CD14-positive monocyte (primary cell): ENCODE results near the gene ESD. TPM values are rescaled to one million over a fixed set of nuclear protein-coding genes. Genes with fewer than 3 reads are reported as not detected.

ENCODE experiments used
- DNase-seq, 3 donors: peaks; one replicate each; pipeline ENCODE4 v3.0.0-alpha.2; 2011 to 2022
- H2AFZ ChIP-seq: 2 replicates; pipeline ENCODE4 v1.6.0; 2012; ENCODE audit warnings: mild to moderate bottlenecking, low read depth, low read length, inconsistent platforms; ENCODE audit not compliant: insufficient read depth, poor library complexity, severe bottlenecking
- H3K27ac ChIP-seq, 2 donors: 1 replicate in 1 of 2; 2 replicates in 1 of 2; pipeline ENCODE4 v1.5.1; 2012 to 2013; ENCODE audit warnings: low read length in 2 of 2, control low read depth in 1 of 2, inconsistent platforms in 1 of 2, low read depth in 1 of 2, mild to moderate bottlenecking in 1 of 2
- H3K27me3 ChIP-seq, 2 donors: one replicate each; pipeline versions ENCODE4 v1.6.0 to v1.6.1; 2011 to 2013; ENCODE audit warnings: low read length in 2 of 2; ENCODE audit not compliant: control insufficient read depth in 2 of 2, insufficient read depth in 2 of 2
- H3K36me3 ChIP-seq, 2 donors: replicated peaks in 1 of 2; 1 replicate in 1 of 2; 2 replicates in 1 of 2; pipeline versions ENCODE4 v1.5.1 to v1.6.1; 2012 to 2013; ENCODE audit warnings: low read length in 2 of 2, control low read depth in 1 of 2, inconsistent platforms in 1 of 2, mild to moderate bottlenecking in 1 of 2; ENCODE audit not compliant: insufficient read depth in 2 of 2, control insufficient read depth in 1 of 2
- H3K4me1 ChIP-seq, 2 donors: 1 replicate in 1 of 2; 2 replicates in 1 of 2; pipeline versions ENCODE4 v1.5.1 to v1.6.1; 2012 to 2013; ENCODE audit warnings: low read length in 2 of 2, control low read depth in 1 of 2, inconsistent platforms in 1 of 2, mild to moderate bottlenecking in 1 of 2, moderate library complexity in 1 of 2; ENCODE audit not compliant: insufficient read depth in 2 of 2, control insufficient read depth in 1 of 2
- H3K4me2 ChIP-seq: replicated peaks from 2 replicates; pipeline ENCODE3; 2012; ENCODE audit warnings: low read length, moderate library complexity, mild to moderate bottlenecking; ENCODE audit not compliant: poor library complexity, severe bottlenecking; ENCODE audit errors: extremely low read depth
- H3K4me3 ChIP-seq, 3 experiments: fragments of 200-600 bp in 1 of 3; sonication (generic) in 1 of 3; replicated peaks in 1 of 3; 1 replicate in 2 of 3; 2 replicates in 1 of 3; pipeline ENCODE4 v1.5.1; 2011 to 2013; ENCODE audit warnings: low read length in 3 of 3, mild to moderate bottlenecking in 3 of 3, control low read depth in 2 of 3, low read depth in 2 of 3, inconsistent platforms in 1 of 3, moderate library complexity in 1 of 3
- H3K79me2 ChIP-seq: 2 replicates; pipeline ENCODE4 v1.6.0; 2012; ENCODE audit warnings: mild to moderate bottlenecking, control low read depth, inconsistent platforms, low read length, moderate library complexity; ENCODE audit not compliant: insufficient read depth
- H3K9ac ChIP-seq: 2 replicates; pipeline ENCODE4 v1.6.0; 2017; ENCODE audit warnings: low read length, mild to moderate bottlenecking; ENCODE audit not compliant: insufficient read depth, poor library complexity, severe bottlenecking
- H3K9me3 ChIP-seq, 2 donors: replicated peaks in 1 of 2; 1 replicate in 1 of 2; 2 replicates in 1 of 2; pipeline versions ENCODE4 v1.5.1 to v1.6.1; 2012 to 2013; ENCODE audit warnings: low read length in 2 of 2, control low read depth in 1 of 2; ENCODE audit not compliant: control insufficient read depth in 1 of 2, insufficient read depth in 1 of 2
- H4K20me1 ChIP-seq: 2 replicates; pipeline ENCODE4 v1.6.0; 2012; ENCODE audit warnings: mild to moderate bottlenecking, low read length, control low read depth, moderate library complexity; ENCODE audit not compliant: insufficient read depth
- H3K27ac Mint-ChIP-seq, 7 donors: one replicate each; pipeline ENCODE4 v1.8.0; 2020; ENCODE audit warnings: mild to moderate bottlenecking in 7 of 7, mixed read lengths in 7 of 7, moderate library complexity in 6 of 7, inconsistent platforms in 2 of 7
- H3K27me3 Mint-ChIP-seq, 3 donors: one replicate each; pipeline ENCODE4 v1.8.0; 2021 to 2022; ENCODE audit warnings: low read depth in 3 of 3, mild to moderate bottlenecking in 3 of 3, mixed read lengths in 3 of 3, moderate library complexity in 3 of 3, inconsistent platforms in 1 of 3
- H3K36me3 Mint-ChIP-seq, 2 donors: one replicate each; pipeline ENCODE4 v1.8.0; 2020; ENCODE audit warnings: mixed read lengths in 2 of 2, inconsistent platforms in 1 of 2, mild to moderate bottlenecking in 1 of 2
- H3K4me1 Mint-ChIP-seq: one replicate; pipeline ENCODE4 v1.8.0; 2020; ENCODE audit warnings: mild to moderate bottlenecking, mixed read lengths
- H3K4me3 Mint-ChIP-seq, 2 donors: one replicate each; pipeline ENCODE4 v1.8.0; 2020; ENCODE audit warnings: mild to moderate bottlenecking in 2 of 2, mixed read lengths in 2 of 2, moderate library complexity in 1 of 2
- H3K9me3 Mint-ChIP-seq, 7 donors: one replicate each; pipeline ENCODE4 v1.8.0; 2020 to 2022; ENCODE audit warnings: mixed read lengths in 7 of 7, mild to moderate bottlenecking in 6 of 7, moderate library complexity in 6 of 7, inconsistent platforms in 2 of 7
- WGBS: methylation state at CpG from one replicate; pipeline ENCODE4 v1.1.5; 2013; ENCODE audit warnings: missing lambda C conversion rate; ENCODE audit not compliant: insufficient coverage; 5-methylcytosine and 5-hydroxymethylcytosine counted together
- intact Hi-C, 2 donors: fragments of 100-400 bp; cut with micrococcal nuclease; formaldehyde crosslinking; loops; one replicate each; pipeline versions ENCODE4 v1.15.0 to v1.15.1; 2023
- polyA plus RNA-seq, 3 donors: library from polyadenylated mRNA; depleted of rRNA in 1 of 3; unstranded in 2 of 3; stranded (reverse) in 1 of 3; fragments of 300-500 nt in 2 of 3; fragments of >200 nt in 1 of 3; fragmentation: Illumina TruSeq in 2 of 3; gene quantifications; 1 replicate in 2 of 3; 2 replicates in 1 of 3; pipeline ENCODE4 v1.2.3, GENCODE V29; 2012 to 2021
- TF ChIP-seq, protein P1 (sequence below): fragments of 200-600 bp; IDR thresholded peaks from one replicate; pipeline ENCODE4 v1.8.0; 2022; ENCODE audit warnings: antibody characterized with exemption, mild to moderate bottlenecking

Gene ESD
- polyA plus RNA-seq, 3 donors, result 46.8 to 147 (median 139) TPM

DNA sequence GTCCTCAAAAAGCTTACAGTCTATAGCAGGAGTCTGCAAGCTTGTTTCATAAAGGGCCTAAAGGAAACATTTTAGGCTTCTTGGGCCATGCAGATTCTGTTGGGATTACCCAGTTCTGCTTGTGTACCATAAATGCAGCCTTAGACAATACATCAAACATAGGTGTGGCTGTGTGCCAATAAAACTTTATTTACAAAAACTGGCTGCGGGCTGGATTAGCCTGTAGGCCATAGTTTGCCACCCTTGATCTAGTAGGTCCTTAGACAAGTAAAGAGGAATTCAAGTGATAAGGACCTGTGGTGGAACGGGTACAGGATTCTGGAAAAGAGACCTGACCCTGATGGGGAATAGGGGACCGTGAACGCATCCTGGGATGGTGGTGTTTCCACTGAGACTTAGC lies 51.9 kb downstream of the ESD start:
- WGBS, result 100% methylated on average over 4 of the region's 4 CpGs
- Mint-ChIP-seq H3K27ac (peak overlapping the region in 1 of 7 donors; percentile 7), H3K27me3 (peaks cover under 1 to 2% (median 2%) of the 10 kb centered on the region in 3 donors), H3K9me3 (peaks cover 0 to 10% (median 1%) of the 10 kb centered on the region in 7 donors), H3K36me3 (peaks cover 67 to 77% of the 10 kb centered on the region in 2 donors), H3K4me1 (peaks cover 15% of the 10 kb centered on the region), H3K4me3 (no peak overlapping the region)
- Histone ChIP-seq H3K79me2 (no peaks in the 10 kb centered on the region), H4K20me1 (no peaks in the 10 kb centered on the region), H3K9me3 (no peaks in the 10 kb centered on the region), H3K4me2 (no peak overlapping the region), H3K36me3 (peaks cover 6 to 48% of the 10 kb centered on the region in 2 donors), H2AFZ (no peak overlapping the region), H3K9ac (no peak overlapping the region), H3K4me1 (peaks cover 8 to 12% of the 10 kb centered on the region in 2 donors), H3K27ac (no peak overlapping the region), H3K4me3 (no peak overlapping the region), H3K27me3 (peaks cover 0 to 4% of the 10 kb centered on the region in 2 donors)
- intact Hi-C loops, result no loop called here
- no peak for DNase-seq
- TF ChIP-seq, protein P1, sequence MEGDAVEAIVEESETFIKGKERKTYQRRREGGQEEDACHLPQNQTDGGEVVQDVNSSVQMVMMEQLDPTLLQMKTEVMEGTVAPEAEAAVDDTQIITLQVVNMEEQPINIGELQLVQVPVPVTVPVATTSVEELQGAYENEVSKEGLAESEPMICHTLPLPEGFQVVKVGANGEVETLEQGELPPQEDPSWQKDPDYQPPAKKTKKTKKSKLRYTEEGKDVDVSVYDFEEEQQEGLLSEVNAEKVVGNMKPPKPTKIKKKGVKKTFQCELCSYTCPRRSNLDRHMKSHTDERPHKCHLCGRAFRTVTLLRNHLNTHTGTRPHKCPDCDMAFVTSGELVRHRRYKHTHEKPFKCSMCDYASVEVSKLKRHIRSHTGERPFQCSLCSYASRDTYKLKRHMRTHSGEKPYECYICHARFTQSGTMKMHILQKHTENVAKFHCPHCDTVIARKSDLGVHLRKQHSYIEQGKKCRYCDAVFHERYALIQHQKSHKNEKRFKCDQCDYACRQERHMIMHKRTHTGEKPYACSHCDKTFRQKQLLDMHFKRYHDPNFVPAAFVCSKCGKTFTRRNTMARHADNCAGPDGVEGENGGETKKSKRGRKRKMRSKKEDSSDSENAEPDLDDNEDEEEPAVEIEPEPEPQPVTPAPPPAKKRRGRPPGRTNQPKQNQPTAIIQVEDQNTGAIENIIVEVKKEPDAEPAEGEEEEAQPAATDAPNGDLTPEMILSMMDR, result no peak

DNA sequence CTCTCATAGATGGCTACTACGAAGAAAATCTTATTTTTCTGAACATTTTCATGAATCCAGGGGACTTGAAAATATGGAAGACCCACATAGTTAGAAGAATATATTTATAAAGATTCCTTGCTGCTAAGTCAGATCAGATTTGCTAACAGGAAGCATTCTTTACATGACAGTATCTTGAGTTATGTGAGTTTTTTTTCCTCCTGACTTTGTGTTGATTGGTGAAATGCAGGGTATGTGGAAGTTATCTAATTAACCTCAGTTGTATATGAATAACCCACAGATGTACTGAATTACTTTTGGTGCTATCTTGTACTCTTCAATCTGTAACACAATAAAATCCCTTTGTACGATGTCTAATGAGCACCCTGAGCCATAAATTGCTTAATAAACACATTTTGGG lies 53.8 kb downstream of the ESD start:
- peaks cover 6 to 54% of the 10 kb centered on the region in 2 donors for H3K36me3 ChIP-seq
- no peak overlapping the region for H3K4me2 ChIP-seq
- H3K4me1 Mint-ChIP-seq, result peaks cover 3% of the 10 kb centered on the region
- TF ChIP-seq, protein P1, result no peak
- WGBS, result no CpG with 5 or more reads among the region's 2 CpGs
- no peak overlapping the region for H2AFZ ChIP-seq
- intact Hi-C loops, result no loop called here
- no peak overlapping the region for H3K27ac Mint-ChIP-seq
- no peak overlapping the region for H3K4me3 Mint-ChIP-seq
- peaks cover 0 to 3% of the 10 kb centered on the region in 2 donors for H3K4me1 ChIP-seq
- H3K9me3 ChIP-seq, result no peaks in the 10 kb centered on the region
- H3K9me3 Mint-ChIP-seq, result peaks cover 0 to 6% (median 1%) of the 10 kb centered on the region in 7 donors
- H3K4me3 ChIP-seq, result no peak overlapping the region
- no peak overlapping the region for H3K9ac ChIP-seq
- no peak for DNase-seq
- H3K79me2 ChIP-seq, result no peaks in the 10 kb centered on the region
- peaks cover 0 to 1% (median 0%) of the 10 kb centered on the region in 3 donors for H3K27me3 Mint-ChIP-seq
- peaks cover 60 to 71% of the 10 kb centered on the region in 2 donors for H3K36me3 Mint-ChIP-seq
- no peak overlapping the region for H3K27ac ChIP-seq
- no peaks in the 10 kb centered on the region for H3K27me3 ChIP-seq
- H4K20me1 ChIP-seq, result no peaks in the 10 kb centered on the region
